ENCODE measurements around the gene SMYD1. TPM values are rescaled to one million over a fixed set of nuclear protein-coding genes. Genes with fewer than 3 reads are reported as not detected.

The SMYD1 gene
- total RNA-seq, 4 donors from 2014 or later = 4.2 to 26.1 (median 14.9) TPM

GRCh38 chr2:88116669-88117432 is 49.2 kb downstream of the SMYD1 start:
- TF ChIP-seq POLR2AphosphoS5 (IDR thresholded peaks at IDR 0.05) (no peak), POLR2A (IDR thresholded peaks at IDR 0.05; ENCODE audit: low read depth) (no peak), EP300 (IDR thresholded peaks at IDR 0.05) (no peak), CTCF (IDR thresholded peaks at IDR 0.05) (no peak)
- Histone ChIP-seq H3K4me3 (no peak overlapping the region), H3K4me1 (no peaks in the 10 kb centered on the region), H3K9me3 (no peaks in the 10 kb centered on the region), H3K27me3 (no peaks in the 10 kb centered on the region), H3K27ac (replicated peaks in 1 of 4) (no peak overlapping the region), H3K36me3 (peaks cover 0 to 3% (median 0%) of the 10 kb centered on the region in 4 donors)
- DNase-seq (ENCODE audit: extremely low spot score) = no peak
- 97% methylated on average over 18 of the region's 18 CpGs for WGBS
- intact Hi-C loops (cut with DNase I) = no loop called here

- no peak for DNase-seq (ENCODE audit: extremely low spot score)
These were observed 50.3 kb downstream of the SMYD1 start for GRCh38 chr2:88117973-88118372.

GRCh38 chr2:88121678-88122077 is 54.1 kb downstream of the SMYD1 start:
- 90% methylated on average over 4 of the region's 4 CpGs for WGBS
- no peak for DNase-seq (ENCODE audit: extremely low spot score)
- Histone ChIP-seq H3K27ac (replicated peaks in 1 of 4) (no peak overlapping the region), H3K36me3 (no peaks in the 10 kb centered on the region), H3K4me1 (no peaks in the 10 kb centered on the region), H3K9me3 (no peaks in the 10 kb centered on the region), H3K27me3 (no peaks in the 10 kb centered on the region), H3K4me3 (no peak overlapping the region)
- TF ChIP-seq EP300 (IDR thresholded peaks at IDR 0.05) (no peak), CTCF (IDR thresholded peaks at IDR 0.05) (no peak), POLR2A (IDR thresholded peaks at IDR 0.05; ENCODE audit: low read depth) (no peak), POLR2AphosphoS5 (IDR thresholded peaks at IDR 0.05) (no peak)
- intact Hi-C loops (cut with DNase I) = no loop called here

More at GRCh38 chr2:88117973-88118372, 50.3 kb downstream of the SMYD1 start:
- WGBS = 88% methylated on average over 4 of the region's 4 CpGs
- Histone ChIP-seq H3K27ac (replicated peaks in 1 of 4) (no peak overlapping the region), H3K27me3 (no peaks in the 10 kb centered on the region), H3K4me1 (no peaks in the 10 kb centered on the region), H3K9me3 (no peaks in the 10 kb centered on the region), H3K36me3 (peaks cover 0 to 1% (median 0%) of the 10 kb centered on the region in 4 donors), H3K4me3 (no peak overlapping the region)
- intact Hi-C loops (cut with DNase I) = no loop called here
- TF ChIP-seq EP300 (IDR thresholded peaks at IDR 0.05) = no peak
- no peak for TF ChIP-seq POLR2A (IDR thresholded peaks at IDR 0.05; ENCODE audit: low read depth)
- no peak for TF ChIP-seq CTCF (IDR thresholded peaks at IDR 0.05)
- TF ChIP-seq POLR2AphosphoS5 (IDR thresholded peaks at IDR 0.05) = no peak

GRCh38 chr2:88122141-88122884 is 54.7 kb downstream of the SMYD1 start:
- intact Hi-C loops (cut with DNase I) = no loop called here
- no peaks in the 10 kb centered on the region for H3K4me1 ChIP-seq
- no peak overlapping the region for H3K27ac ChIP-seq (replicated peaks in 1 of 4)
- no peaks in the 10 kb centered on the region for H3K9me3 ChIP-seq
- no peak overlapping the region for H3K4me3 ChIP-seq
- TF ChIP-seq CTCF (IDR thresholded peaks at IDR 0.05) = no peak
- TF ChIP-seq POLR2A (IDR thresholded peaks at IDR 0.05; ENCODE audit: low read depth) = no peak
- TF ChIP-seq EP300 (IDR thresholded peaks at IDR 0.05) = no peak
- TF ChIP-seq POLR2AphosphoS5 (IDR thresholded peaks at IDR 0.05) = no peak
- H3K36me3 ChIP-seq = no peaks in the 10 kb centered on the region
- H3K27me3 ChIP-seq = no peaks in the 10 kb centered on the region
- WGBS = 83% methylated on average over 8 of the region's 8 CpGs
- DNase-seq (ENCODE audit: extremely low spot score) = no peak

All from esophagus muscularis mucosa (tissue), 4 donors.